Measurements from ENCODE around the gene CREB3.

The CREB3 gene

GRCh38 chr9:35691757-35692301 is 40.6 kb upstream of the CREB3 start:
- H3K4me3 ChIP-seq (ENCODE audit: low read depth, low read length) = no peak overlapping the region
- TF ChIP-seq CTCF (IDR thresholded peaks at IDR 0.05; ENCODE audit: borderline replicate concordance, insufficient read depth, low read depth, low read length) = no peak

GRCh38 chr9:35695943-35696401 is 36.5 kb upstream of the CREB3 start:
- H3K4me3 ChIP-seq (ENCODE audit: low read depth, low read length) = no peak overlapping the region
- TF ChIP-seq CTCF (IDR thresholded peaks at IDR 0.05; ENCODE audit: borderline replicate concordance, insufficient read depth, low read depth, low read length) = no peak

GRCh38 chr9:35696520-35697215 is 35.8 kb upstream of the CREB3 start:
- peak; percentile 96 for TF ChIP-seq CTCF (IDR thresholded peaks at IDR 0.05; ENCODE audit: borderline replicate concordance, insufficient read depth, low read depth, low read length)
- H3K4me3 ChIP-seq (ENCODE audit: low read depth, low read length) = no peak overlapping the region

GRCh38 chr9:35697486-35697885 is 35.0 kb upstream of the CREB3 start:
- TF ChIP-seq CTCF (IDR thresholded peaks at IDR 0.05; ENCODE audit: borderline replicate concordance, insufficient read depth, low read depth, low read length) = no peak
- no peak overlapping the region for H3K4me3 ChIP-seq (ENCODE audit: low read depth, low read length)

GRCh38 chr9:35698231-35698630 is 34.2 kb upstream of the CREB3 start:
- H3K4me3 ChIP-seq (ENCODE audit: low read depth, low read length) = no peak overlapping the region
- TF ChIP-seq CTCF (IDR thresholded peaks at IDR 0.05; ENCODE audit: borderline replicate concordance, insufficient read depth, low read depth, low read length) = no peak

GRCh38 chr9:35700031-35700430 is 32.4 kb upstream of the CREB3 start:
- H3K4me3 ChIP-seq (ENCODE audit: low read depth, low read length) = no peak overlapping the region
- TF ChIP-seq CTCF (IDR thresholded peaks at IDR 0.05; ENCODE audit: borderline replicate concordance, insufficient read depth, low read depth, low read length) = no peak

DNA sequence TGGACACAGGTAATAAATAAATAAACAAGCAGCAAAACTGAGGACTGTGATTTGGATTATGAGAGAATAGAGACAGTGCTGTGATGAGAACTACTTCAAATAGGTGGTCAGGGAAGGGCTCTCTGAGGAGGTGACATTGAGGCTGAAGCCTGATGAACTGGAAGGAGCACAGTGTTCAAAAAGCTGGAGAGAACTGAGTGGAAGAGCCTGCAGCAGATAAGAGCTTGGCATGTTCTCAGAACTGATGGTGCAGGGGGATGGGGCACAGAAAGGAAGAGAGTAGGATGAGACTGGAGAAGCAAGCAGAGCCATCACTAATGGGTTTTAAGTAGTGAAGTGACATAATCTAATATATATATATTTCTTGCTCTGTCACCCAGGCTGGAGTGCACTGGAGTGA is 31.5 kb upstream of the CREB3 start:
- no peak for TF ChIP-seq CTCF (IDR thresholded peaks at IDR 0.05; ENCODE audit: borderline replicate concordance, insufficient read depth, low read depth, low read length)
- H3K4me3 ChIP-seq (ENCODE audit: low read depth, low read length) = no peak overlapping the region

Measured in GM12875 (cell line).